ENCODE measurements around the gene ALG9.

DNA sequence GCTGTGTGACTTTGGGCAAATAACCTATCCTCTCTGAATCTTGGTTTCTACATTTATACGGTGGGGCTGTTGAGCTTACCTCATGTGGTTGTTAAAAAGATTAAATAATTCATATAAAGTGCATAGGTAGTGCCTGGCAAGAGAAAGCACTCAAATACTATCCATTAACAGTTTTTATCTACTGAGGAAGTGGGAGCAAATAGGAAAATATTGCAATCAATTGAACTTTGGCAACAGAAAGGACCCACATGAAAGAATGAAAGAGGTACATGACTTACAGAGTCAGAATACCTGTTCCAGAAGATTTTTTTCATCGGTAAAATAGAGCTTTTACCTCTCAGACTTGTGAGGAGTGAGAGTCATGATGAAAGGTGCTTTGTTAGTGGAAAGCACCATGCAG is 98.8 kb downstream of the ALG9 start:
- TF ChIP-seq CDX4 (CRISPR knock-in tag; IDR thresholded peaks at IDR 0.05; ENCODE audit: borderline replicate concordance), result no peak
- TF ChIP-seq ZBTB21 (CRISPR knock-in tag; IDR thresholded peaks at IDR 0.05; ENCODE audit: borderline replicate concordance), result no peak

All from WTC11 (cell line).